SJSA1 (cell line): ENCODE data around the gene NHS. TPM values are rescaled to one million over a fixed set of nuclear protein-coding genes. Genes with fewer than 3 reads are reported as not detected.

Experiments used
- DNase-seq, 2 experiments: peaks; one replicate each; pipeline ENCODE4 v3.0.0-alpha.2; 2015 to 2020; ENCODE audit warnings: low spot score in 2 of 2, low read depth in 1 of 2
- H3K27ac ChIP-seq: fragments of 250-450 bp; sonication (Bioruptor Pico); 2 replicates; pipeline ENCODE4 v1.5.1; 2020; ENCODE audit warnings: mild to moderate bottlenecking, moderate library complexity
- H3K27me3 ChIP-seq: fragments of 250-450 bp; sonication (Bioruptor Pico); replicated peaks from 2 replicates; pipeline ENCODE4 v1.5.1; 2020; ENCODE audit warnings: mild to moderate bottlenecking, moderate library complexity
- H3K36me3 ChIP-seq: fragments of 250-450 bp; sonication (Bioruptor Pico); 2 replicates; pipeline ENCODE4 v1.5.1; 2020; ENCODE audit warnings: mild to moderate bottlenecking
- H3K4me1 ChIP-seq: fragments of 250-450 bp; sonication (Bioruptor Pico); replicated peaks from 2 replicates; pipeline ENCODE4 v1.6.1; 2021; ENCODE audit warnings: mild to moderate bottlenecking
- H3K4me3 ChIP-seq: fragments of 250-450 bp; sonication (Bioruptor Pico); 2 replicates; pipeline ENCODE4 v1.5.1; 2020; ENCODE audit warnings: mild to moderate bottlenecking
- H3K9me3 ChIP-seq: fragments of 250-450 bp; sonication (Bioruptor Pico); replicated peaks from 2 replicates; pipeline ENCODE4 v1.5.1; 2020; ENCODE audit warnings: mild to moderate bottlenecking
- total RNA-seq: library from RNA; depleted of rRNA; stranded (reverse); fragments of >200 nt; shearing (Covaris generic); gene quantifications from 2 replicates; pipeline ENCODE4 v1.2.3, GENCODE V29; 2014

NHS gene
- total RNA-seq, 1 experiment from 2014 or later: 2.6 TPM

DNA sequence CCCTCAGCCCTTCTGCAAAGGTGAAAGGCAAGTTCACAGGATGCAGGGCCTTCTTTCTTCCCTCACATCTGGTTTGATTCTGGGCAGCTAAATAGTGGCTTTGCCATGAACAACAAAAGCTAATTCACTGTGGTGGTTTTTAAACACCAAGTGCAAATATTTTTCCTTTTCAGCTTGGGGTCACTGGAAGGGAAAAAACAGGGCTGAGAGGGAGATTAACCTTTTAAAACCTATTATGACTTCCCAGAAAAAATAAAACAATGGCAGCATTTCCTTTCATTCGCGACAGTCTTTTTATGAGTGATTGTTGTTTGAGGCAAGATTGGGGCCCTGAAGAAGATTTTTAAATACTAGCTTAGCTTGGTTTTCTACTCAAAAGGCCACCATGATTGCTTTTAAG lies 258.5 kb downstream of the NHS start:
- no peak overlapping the region for H3K27ac ChIP-seq
- no peaks in the 10 kb centered on the region for H3K36me3 ChIP-seq
- peak in 1 of 2 experiments; percentile 44 for DNase-seq
- no peaks in the 10 kb centered on the region for H3K9me3 ChIP-seq
- no peak overlapping the region for H3K4me3 ChIP-seq
- no peaks in the 10 kb centered on the region for H3K27me3 ChIP-seq
- H3K4me1 ChIP-seq: peaks cover 26% of the 10 kb centered on the region

DNA sequence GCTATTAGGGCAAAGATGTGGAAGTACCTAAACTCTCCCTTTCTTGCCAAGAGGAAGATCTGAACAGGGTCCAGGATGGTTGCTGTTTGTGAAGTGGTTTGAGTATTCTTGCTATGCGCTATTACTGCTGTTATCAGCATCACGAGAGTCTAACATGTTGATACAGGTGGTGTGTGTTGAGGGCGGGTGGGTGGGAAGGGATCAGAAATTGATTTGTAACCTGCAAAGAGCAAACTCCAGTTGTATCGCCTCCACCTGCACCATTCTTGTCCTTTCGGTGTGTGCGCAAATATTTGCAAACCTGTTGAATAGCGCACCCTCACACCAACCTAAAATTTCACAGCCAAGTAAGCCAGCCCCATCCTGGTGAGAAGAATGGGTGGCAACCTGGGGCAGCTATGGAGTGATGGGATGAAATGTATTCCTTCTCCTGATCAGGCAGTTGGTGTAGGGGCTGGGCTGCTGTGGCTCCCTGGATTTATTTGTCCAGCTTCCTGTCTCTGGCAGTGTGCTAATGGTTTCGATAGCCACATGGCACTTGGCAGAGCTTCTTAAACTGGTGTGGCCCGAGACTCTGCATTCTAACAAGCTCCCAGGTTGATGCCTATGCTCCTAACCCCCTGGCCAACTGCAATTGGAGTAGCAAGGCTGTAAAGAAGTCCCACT lies 259.7 kb downstream of the NHS start:
- Histone ChIP-seq H3K4me1 (peaks cover 26% of the 10 kb centered on the region), H3K4me3 (no peak overlapping the region; the same call in 1 of the 2 replicates), H3K27me3 (no peaks in the 10 kb centered on the region), H3K36me3 (no peaks in the 10 kb centered on the region), H3K27ac (no peak overlapping the region), H3K9me3 (no peaks in the 10 kb centered on the region)
- no peak for DNase-seq

DNA sequence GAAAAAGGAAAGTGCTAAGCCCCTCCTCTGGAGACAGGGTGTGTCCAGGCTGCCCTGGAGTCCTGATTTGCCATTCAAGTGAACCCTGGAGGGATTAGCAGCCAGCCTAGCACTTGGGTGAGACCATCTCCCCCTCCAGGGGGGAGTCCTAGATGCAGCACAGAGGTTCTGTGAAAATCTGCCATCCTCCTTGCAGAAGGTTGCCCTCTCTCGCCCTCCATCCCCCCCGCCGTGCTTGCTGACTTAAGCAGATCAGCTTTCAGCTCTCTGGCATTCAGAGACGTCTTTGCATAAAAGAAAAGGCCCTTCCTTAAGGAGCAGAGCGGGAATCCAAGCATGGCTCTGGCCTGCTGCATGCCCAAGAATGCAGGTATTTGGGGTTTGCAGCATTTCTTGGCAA lies 260.2 kb downstream of the NHS start:
- DNase-seq: peak; percentile 63 to 65
- Histone ChIP-seq H3K4me1 (peaks cover 26% of the 10 kb centered on the region), H3K9me3 (no peaks in the 10 kb centered on the region), H3K36me3 (no peaks in the 10 kb centered on the region), H3K4me3 (peak overlapping the region; percentile 14; the same call in 1 of the 2 replicates), H3K27ac (no peak overlapping the region), H3K27me3 (no peaks in the 10 kb centered on the region)

DNA sequence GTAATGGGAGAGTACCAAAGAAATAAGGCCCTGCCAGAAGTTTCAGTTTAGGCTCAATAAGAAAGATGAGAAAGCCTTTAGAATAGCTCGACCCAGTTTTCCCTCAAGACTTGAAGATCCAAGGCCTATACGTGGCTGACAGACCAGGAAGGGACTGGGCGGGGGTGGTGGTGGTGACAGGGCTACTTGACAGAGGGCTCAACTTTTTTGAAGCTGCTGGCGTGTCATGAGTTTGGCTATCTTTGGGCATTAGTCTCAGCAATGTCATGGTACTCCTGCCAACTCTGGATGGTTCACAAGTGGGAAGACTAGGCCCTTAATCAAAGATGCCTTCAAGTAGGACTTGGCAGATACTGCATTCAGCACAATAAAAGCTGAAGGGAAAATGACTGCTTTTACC lies 262.2 kb downstream of the NHS start:
- no peak overlapping the region for H3K27ac ChIP-seq
- DNase-seq: no peak
- H3K27me3 ChIP-seq: no peaks in the 10 kb centered on the region
- no peak overlapping the region for H3K4me3 ChIP-seq
- H3K4me1 ChIP-seq: peaks cover 26% of the 10 kb centered on the region
- no peaks in the 10 kb centered on the region for H3K9me3 ChIP-seq
- no peaks in the 10 kb centered on the region for H3K36me3 ChIP-seq

DNA sequence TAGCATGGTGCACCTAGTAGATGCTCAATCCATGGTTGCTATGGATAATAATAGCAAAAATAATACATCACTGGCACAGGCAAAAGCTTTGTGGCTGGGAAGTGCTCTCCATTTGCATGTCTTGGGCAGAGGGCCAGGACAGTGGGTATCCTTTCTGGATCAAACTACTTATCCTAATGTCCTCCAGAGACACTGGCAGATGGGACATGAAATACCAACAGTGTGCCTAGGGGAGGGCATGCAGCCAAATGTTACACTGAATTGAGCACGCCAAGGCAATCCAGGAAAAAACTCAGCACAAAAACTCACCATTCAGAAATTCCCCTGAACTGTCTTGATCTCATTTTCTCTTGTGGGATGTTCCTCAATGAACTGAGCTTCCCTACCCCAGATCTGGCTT lies 263.7 kb downstream of the NHS start:
- DNase-seq: no peak
- H3K4me3 ChIP-seq: no peak overlapping the region
- H3K4me1 ChIP-seq: peaks cover 18% of the 10 kb centered on the region
- no peaks in the 10 kb centered on the region for H3K9me3 ChIP-seq
- H3K27ac ChIP-seq: no peak overlapping the region
- no peaks in the 10 kb centered on the region for H3K27me3 ChIP-seq
- H3K36me3 ChIP-seq: no peaks in the 10 kb centered on the region

DNA sequence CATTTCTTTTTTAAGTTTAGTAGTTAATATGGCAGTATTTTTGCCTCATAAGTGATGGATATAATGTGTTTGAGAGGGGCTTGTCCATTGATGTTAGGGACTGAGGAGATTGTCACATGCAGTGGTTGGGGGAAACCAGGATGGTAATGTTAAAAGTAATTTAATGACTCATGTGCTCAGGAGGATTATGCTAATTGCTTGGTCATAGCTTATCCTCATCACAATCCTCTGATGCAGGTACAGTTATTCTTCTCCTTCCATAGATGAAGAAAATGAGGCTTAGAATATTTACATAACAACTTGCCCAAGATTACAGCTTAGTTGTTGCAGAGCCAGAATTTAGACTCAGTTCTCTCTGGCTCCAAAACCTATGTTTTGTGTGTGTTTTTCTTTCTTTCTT lies 267.9 kb downstream of the NHS start:
- no peaks in the 10 kb centered on the region for H3K4me1 ChIP-seq
- no peaks in the 10 kb centered on the region for H3K27me3 ChIP-seq
- H3K9me3 ChIP-seq: no peaks in the 10 kb centered on the region
- no peak overlapping the region for H3K4me3 ChIP-seq
- H3K36me3 ChIP-seq: no peaks in the 10 kb centered on the region
- no peak for DNase-seq
- H3K27ac ChIP-seq: no peak overlapping the region

DNA sequence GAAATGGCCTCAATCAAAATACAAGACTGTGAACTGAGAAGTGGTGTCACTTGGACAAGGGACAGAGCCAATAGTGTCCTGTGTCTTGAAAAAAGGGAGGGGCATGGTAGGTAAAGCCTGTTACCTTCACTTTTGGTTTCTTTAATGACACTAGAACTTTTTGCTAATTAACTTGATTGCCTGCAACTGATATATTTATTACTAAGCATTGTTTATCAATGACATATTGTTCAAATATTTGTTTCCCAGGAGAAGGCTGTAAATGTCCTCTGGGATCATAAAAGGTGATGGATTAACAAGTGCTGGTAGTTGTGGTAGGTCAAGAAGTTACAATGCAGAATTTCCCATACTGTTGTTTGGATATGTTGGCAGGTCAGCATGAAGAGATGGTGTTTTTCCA lies 268.5 kb downstream of the NHS start:
- Histone ChIP-seq H3K36me3 (no peaks in the 10 kb centered on the region), H3K27ac (no peak overlapping the region), H3K27me3 (no peaks in the 10 kb centered on the region), H3K9me3 (no peaks in the 10 kb centered on the region), H3K4me1 (no peaks in the 10 kb centered on the region), H3K4me3 (no peak overlapping the region)
- no peak for DNase-seq

DNA sequence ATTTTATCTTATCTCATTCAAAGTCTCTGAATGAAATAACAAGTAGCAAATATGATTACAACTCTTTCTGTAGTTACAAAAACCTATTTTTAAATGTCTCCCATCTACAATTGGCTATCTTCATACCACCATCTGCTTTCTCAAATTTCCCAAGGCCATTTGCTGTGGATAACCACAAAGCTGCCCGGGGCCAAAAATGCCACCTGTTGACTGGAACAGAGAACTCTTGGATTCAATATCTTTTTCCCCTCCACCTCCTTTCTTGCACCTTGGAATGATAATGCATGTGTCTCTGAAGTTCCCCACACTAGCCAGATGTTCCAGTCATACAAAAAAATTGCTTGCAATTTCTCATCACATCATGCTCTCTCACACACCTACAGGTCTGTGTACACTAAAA lies 269.0 kb downstream of the NHS start:
- H3K27me3 ChIP-seq: no peaks in the 10 kb centered on the region
- no peaks in the 10 kb centered on the region for H3K4me1 ChIP-seq
- no peaks in the 10 kb centered on the region for H3K9me3 ChIP-seq
- DNase-seq: no peak
- H3K36me3 ChIP-seq: no peaks in the 10 kb centered on the region
- H3K4me3 ChIP-seq: no peak overlapping the region
- no peak overlapping the region for H3K27ac ChIP-seq

DNA sequence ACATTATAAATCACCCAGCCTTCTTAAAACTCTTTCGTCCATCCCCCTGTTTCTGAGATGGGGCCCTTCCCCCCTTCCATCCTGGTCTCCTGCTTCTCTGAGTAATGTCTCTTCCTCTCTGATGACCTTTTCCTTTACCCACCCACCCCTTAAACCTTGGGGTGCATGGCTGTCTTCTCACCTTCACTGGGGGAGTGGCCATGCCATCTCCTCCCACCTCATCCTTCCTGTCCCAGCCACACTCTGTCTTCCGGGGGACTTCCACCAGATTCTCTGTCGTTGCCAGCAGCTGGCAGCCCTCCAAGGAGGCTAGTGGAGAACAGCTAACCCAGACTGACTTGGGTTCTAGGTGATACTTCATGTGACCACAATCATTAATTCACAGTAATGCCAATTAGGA lies 279.1 kb downstream of the NHS start:
- Histone ChIP-seq H3K27ac (no peak overlapping the region), H3K4me1 (no peaks in the 10 kb centered on the region), H3K4me3 (no peak overlapping the region), H3K9me3 (no peaks in the 10 kb centered on the region), H3K36me3 (no peaks in the 10 kb centered on the region), H3K27me3 (no peaks in the 10 kb centered on the region)
- DNase-seq: no peak

DNA sequence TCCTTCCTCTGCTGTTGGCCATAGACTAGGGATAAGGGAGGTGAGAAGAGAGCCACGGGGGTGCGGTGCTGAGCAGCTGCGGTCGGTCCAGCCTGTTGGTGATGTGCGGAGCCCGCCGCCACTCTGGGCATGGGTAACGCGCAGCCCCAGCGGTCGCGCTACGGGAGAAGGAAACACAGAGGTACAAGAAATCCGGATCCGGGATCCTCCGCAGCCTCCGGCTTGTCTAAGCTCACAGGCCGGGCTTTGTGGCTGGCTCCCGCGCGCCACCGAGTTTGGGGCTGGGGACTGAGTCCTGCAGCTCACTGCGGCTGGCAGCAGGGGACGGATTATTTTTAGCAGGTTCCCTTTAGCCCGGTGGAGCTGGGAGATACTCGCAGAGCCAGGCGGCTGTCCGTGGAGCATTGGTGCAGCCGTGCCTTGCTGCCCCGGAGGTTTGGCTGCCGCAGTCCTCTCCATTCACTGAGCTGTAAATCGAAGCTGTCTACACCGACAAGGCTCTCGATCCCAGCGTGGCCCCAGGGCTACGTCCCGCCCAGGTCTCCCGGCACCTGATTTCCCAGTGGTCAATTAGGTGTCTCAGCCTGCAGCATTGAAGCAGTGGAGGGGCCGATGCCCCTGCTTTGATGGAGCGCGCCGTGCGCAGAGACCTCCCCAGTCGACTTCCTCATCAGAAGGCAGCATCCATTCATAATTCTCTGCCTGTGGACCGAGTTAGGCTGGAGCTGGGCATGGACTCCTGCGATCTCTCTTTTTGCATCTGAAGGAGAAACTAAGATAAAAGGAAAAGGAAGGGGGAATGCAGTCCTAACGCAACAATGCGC lies 280.4 kb downstream of the NHS start:
- H3K9me3 ChIP-seq: no peaks in the 10 kb centered on the region
- no peaks in the 10 kb centered on the region for H3K36me3 ChIP-seq
- no peaks in the 10 kb centered on the region for H3K27me3 ChIP-seq
- no peak overlapping the region for H3K27ac ChIP-seq
- DNase-seq: no peak
- no peaks in the 10 kb centered on the region for H3K4me1 ChIP-seq
- no peak overlapping the region for H3K4me3 ChIP-seq

DNA sequence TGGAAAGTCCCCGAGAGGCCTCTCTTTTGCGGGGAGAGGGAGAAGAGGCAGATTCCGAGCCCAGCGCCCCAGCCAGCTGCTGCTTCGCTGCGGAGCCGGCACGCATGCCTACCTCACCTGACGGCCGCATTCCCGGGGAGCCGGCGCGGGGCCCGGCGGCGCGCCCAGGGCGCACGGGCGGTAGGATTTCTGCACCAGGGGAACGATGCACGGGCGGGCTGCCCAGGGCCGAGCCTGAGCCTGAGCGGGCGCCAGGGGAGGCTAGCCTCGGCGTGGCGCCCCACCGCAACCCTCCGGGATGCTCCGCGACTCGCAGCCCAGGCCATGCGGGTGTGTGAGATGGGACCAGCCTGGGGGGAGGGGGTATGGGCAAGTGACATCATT lies 281.0 kb downstream of the NHS start:
- H3K4me3 ChIP-seq: no peak overlapping the region
- DNase-seq: no peak
- no peaks in the 10 kb centered on the region for H3K27me3 ChIP-seq

DNA sequence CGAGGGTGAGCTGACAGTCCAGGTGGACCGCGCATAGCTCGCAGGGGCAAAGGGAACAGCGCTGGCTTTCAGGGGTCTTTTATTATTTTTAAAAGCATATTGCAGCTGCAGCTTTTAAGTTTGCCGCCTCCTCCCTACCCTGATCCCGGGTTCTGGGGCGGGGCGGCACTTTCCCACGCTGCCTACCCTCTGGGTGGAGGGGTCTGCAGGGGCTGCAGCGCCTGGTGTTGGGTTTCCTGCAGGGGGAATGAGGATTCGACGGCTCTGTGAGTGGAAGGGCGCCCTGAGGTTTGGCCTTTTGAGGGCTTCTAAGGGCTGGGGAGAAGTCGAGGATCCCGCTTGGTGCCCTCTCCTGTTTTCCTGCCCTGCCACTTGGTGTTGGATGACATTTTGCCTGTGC lies 281.6 kb downstream of the NHS start:
- Histone ChIP-seq H3K4me1 (no peaks in the 10 kb centered on the region), H3K27me3 (no peaks in the 10 kb centered on the region), H3K36me3 (no peaks in the 10 kb centered on the region), H3K4me3 (no peak overlapping the region), H3K27ac (no peak overlapping the region), H3K9me3 (no peaks in the 10 kb centered on the region)
- DNase-seq: no peak

More for the DNA sequence above, 281.0 kb downstream of the NHS start:
- no peak overlapping the region for H3K27ac ChIP-seq
- H3K9me3 ChIP-seq: no peaks in the 10 kb centered on the region
- no peaks in the 10 kb centered on the region for H3K4me1 ChIP-seq
- H3K36me3 ChIP-seq: no peaks in the 10 kb centered on the region

DNA sequence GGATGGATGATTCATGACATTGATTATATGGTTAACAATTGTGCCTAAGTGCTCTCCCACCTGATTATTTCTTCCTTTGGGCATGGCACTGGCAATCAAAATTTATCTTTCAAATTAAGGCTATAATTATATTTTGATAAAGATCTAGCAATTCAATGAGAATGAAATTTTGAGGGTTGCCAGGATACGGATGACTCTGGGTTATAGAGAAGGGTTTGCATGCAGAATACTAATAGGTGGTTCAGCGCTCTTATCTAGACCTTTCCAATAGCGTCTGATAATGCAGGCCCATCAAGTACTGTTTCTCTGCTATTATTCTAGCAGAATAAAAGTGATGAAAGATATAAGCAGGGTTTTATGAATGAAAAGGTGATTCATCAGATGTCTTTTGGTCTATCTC lies 287.4 kb downstream of the NHS start:
- Histone ChIP-seq H3K4me3 (no peak overlapping the region), H3K4me1 (no peaks in the 10 kb centered on the region), H3K27me3 (no peaks in the 10 kb centered on the region), H3K9me3 (no peaks in the 10 kb centered on the region), H3K36me3 (no peaks in the 10 kb centered on the region), H3K27ac (no peak overlapping the region)
- DNase-seq: no peak

DNA sequence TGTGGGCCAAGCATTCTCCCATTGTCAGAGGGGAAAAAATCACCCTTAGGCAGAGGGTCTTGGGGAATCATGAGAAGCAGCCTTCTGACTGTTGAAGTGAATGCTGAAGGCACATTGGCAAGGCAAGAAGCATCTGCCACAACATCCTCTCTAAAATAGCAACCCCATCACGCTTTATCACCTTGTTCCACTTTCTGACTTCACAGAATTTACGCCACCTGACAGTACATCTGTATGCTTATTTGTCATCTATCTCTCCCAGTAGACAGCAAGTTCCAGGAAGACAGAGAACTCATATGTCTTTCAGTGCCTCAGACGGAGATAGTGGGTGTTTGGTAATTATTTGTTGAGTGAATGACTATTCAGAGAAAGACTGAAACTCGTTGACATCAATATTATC lies 293.9 kb downstream of the NHS start:
- Histone ChIP-seq H3K27ac (no peak overlapping the region), H3K9me3 (no peaks in the 10 kb centered on the region), H3K27me3 (no peaks in the 10 kb centered on the region), H3K4me1 (no peaks in the 10 kb centered on the region), H3K4me3 (no peak overlapping the region), H3K36me3 (no peaks in the 10 kb centered on the region)
- DNase-seq: no peak
